DND-41 (cell line): Measurements from ENCODE around the gene FOXJ3.

Experiments used
- ATAC-seq: fragments of 200-7000 bp; cut with Tn5 transposase; 3 replicates; pipeline ENCODE4 v1.9.1; 2021; ENCODE audit warnings: low read depth; ENCODE audit not compliant: insufficient read depth
- DNase-seq: peaks from one replicate; pipeline ENCODE4 v3.0.0-alpha.2; 2020
- H2AFZ ChIP-seq: 2 replicates; pipeline ENCODE4 v1.6.0; 2012; ENCODE audit warnings: low read depth, low read length
- H3K27ac ChIP-seq: 2 replicates; pipeline ENCODE4 v1.5.1; 2012; ENCODE audit warnings: low read length, inconsistent platforms
- H3K27me3 ChIP-seq: fragments of 200-600 bp; sonication (generic); 2 replicates; pipeline ENCODE4 v1.6.0; 2012; ENCODE audit warnings: low read length, mild to moderate bottlenecking, inconsistent platforms; ENCODE audit not compliant: insufficient read depth, poor library complexity
- H3K36me3 ChIP-seq: 2 replicates; pipeline ENCODE4 v1.5.1; 2012; ENCODE audit warnings: low read length, inconsistent platforms; ENCODE audit not compliant: insufficient read depth
- H3K4me1 ChIP-seq: 2 replicates; pipeline ENCODE4 v1.5.1; 2012; ENCODE audit warnings: mild to moderate bottlenecking, low read length; ENCODE audit not compliant: insufficient read depth
- H3K4me2 ChIP-seq: 2 replicates; pipeline ENCODE4 v1.6.0; 2012; ENCODE audit warnings: mild to moderate bottlenecking, moderate library complexity, low read length, inconsistent platforms; ENCODE audit not compliant: insufficient read depth
- H3K4me3 ChIP-seq, 2 experiments: fragments of 200-600 bp in 1 of 2; shearing (Covaris generic) in 1 of 2; 2 replicates each; pipeline ENCODE4 v1.5.1; 2012 to 2016; ENCODE audit warnings: inconsistent platforms in 2 of 2, low read length in 2 of 2, mild to moderate bottlenecking in 2 of 2, low read depth in 1 of 2, moderate library complexity in 1 of 2
- H3K79me2 ChIP-seq: 2 replicates; pipeline ENCODE4 v1.6.0; 2012; ENCODE audit warnings: low read length, inconsistent platforms; ENCODE audit not compliant: insufficient read depth
- H3K9ac ChIP-seq: 2 replicates; pipeline ENCODE4 v1.6.0; 2012; ENCODE audit warnings: low read depth, mild to moderate bottlenecking, inconsistent platforms, low read length, moderate library complexity
- H3K9me3 ChIP-seq: 2 replicates; pipeline ENCODE4 v1.5.1; 2012; ENCODE audit warnings: low read length, moderate library complexity, mild to moderate bottlenecking, inconsistent platforms; ENCODE audit not compliant: insufficient read depth, severe bottlenecking
- H4K20me1 ChIP-seq: 2 replicates; pipeline ENCODE4 v1.6.0; 2012; ENCODE audit warnings: low read length; ENCODE audit not compliant: insufficient read depth
- CTCF ChIP-seq: IDR thresholded peaks from 2 replicates; pipeline ENCODE4 v1.5.1; 2012; ENCODE audit warnings: borderline replicate concordance, low read length, moderate library complexity, mild to moderate bottlenecking; ENCODE audit not compliant: poor library complexity, severe bottlenecking; ENCODE audit errors: extremely low read depth
- EZH2 ChIP-seq: IDR thresholded peaks from 3 replicates; pipeline ENCODE4 v1.6.1; 2012; ENCODE audit warnings: borderline replicate concordance, low read depth, mild to moderate bottlenecking, moderate library complexity, low read length, inconsistent platforms; ENCODE audit not compliant: severe bottlenecking

The FOXJ3 gene

DNA sequence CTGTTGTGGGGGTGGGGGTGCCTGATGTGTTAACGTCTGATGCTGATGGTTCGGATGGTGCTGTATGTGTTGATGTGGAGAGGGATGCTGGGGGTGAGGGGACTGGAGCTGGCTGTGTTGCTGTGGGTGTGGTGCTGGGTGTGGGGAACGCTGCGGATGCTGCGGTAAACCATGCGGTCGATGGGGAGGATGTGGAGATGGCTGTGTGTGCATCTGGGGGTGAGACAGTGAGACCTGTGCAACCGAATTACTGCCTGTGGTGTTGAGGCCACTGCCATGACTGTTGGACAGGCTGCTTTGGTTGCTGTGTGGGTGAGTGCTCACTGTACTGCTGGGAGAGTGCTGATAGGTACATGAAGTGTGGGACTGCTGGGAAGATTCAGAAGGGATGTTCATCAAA is 143.7 kb downstream of the FOXJ3 start:
- H3K4me3 ChIP-seq, result no peak overlapping the region
- no peaks in the 10 kb centered on the region for H3K9me3 ChIP-seq
- H3K4me1 ChIP-seq, result no peaks in the 10 kb centered on the region
- H3K27me3 ChIP-seq, result no peaks in the 10 kb centered on the region
- H3K79me2 ChIP-seq, result no peaks in the 10 kb centered on the region
- H3K36me3 ChIP-seq, result peaks cover 80% of the 10 kb centered on the region
- TF ChIP-seq EZH2 (no peak), CTCF (no peak)
- DNase-seq (no peak), ATAC-seq (no peak)
- H3K4me2 ChIP-seq, result no peak overlapping the region
- H3K9ac ChIP-seq, result no peak overlapping the region
- H2AFZ ChIP-seq, result no peak overlapping the region
- no peaks in the 10 kb centered on the region; the same call in 1 of the 2 replicates for H4K20me1 ChIP-seq
- no peak overlapping the region for H3K27ac ChIP-seq

GRCh38 chr1:42189931-42190853 is 144.8 kb downstream of the FOXJ3 start:
- no peak for ATAC-seq
- no peaks in the 10 kb centered on the region for H3K27me3 ChIP-seq
- no peak overlapping the region for H3K9ac ChIP-seq
- peaks cover 81% of the 10 kb centered on the region for H3K36me3 ChIP-seq
- no peak overlapping the region for H3K4me2 ChIP-seq
- TF ChIP-seq CTCF (no peak), EZH2 (no peak)
- H4K20me1 ChIP-seq, result no peaks in the 10 kb centered on the region
- no peak for DNase-seq
- H2AFZ ChIP-seq, result no peak overlapping the region
- H3K9me3 ChIP-seq, result no peaks in the 10 kb centered on the region
- no peak overlapping the region for H3K27ac ChIP-seq
- no peaks in the 10 kb centered on the region for H3K4me1 ChIP-seq
- no peaks in the 10 kb centered on the region for H3K79me2 ChIP-seq
- H3K4me3 ChIP-seq, result no peak overlapping the region

DNA sequence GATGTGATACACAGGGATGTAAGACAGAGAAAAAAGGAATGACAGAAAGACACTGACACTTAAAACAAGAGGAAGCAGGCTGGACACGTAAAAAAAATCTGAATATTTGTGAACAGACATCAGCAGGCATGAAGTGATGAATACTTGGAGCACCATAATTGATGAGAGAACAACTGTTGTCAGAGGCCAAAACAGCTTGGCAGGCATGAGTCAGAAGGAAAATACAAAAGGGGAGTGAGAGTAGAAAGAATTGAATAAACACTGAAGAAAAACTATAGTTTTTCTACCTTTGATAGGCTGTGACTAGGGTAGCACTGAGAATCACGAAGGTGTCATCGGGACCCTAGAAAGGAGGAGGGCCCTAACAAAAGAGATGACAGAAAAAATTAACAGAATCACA is 148.9 kb downstream of the FOXJ3 start:
- Histone ChIP-seq H3K79me2 (no peaks in the 10 kb centered on the region), H3K9me3 (no peaks in the 10 kb centered on the region), H3K4me1 (no peaks in the 10 kb centered on the region), H3K4me2 (no peak overlapping the region), H2AFZ (no peak overlapping the region), H3K36me3 (peaks cover 74% of the 10 kb centered on the region), H4K20me1 (no peaks in the 10 kb centered on the region), H3K27me3 (no peaks in the 10 kb centered on the region), H3K27ac (no peak overlapping the region), H3K4me3 (no peak overlapping the region), H3K9ac (no peak overlapping the region)
- DNase-seq (no peak), ATAC-seq (no peak)
- TF ChIP-seq EZH2 (no peak), CTCF (no peak)
